IMR-90 (cell line): ENCODE measurements around the gene ME1. TPM values are rescaled to one million over a fixed set of nuclear protein-coding genes. Genes with fewer than 3 reads are reported as not detected.

ENCODE experiments used
- ATAC-seq: fragments of 200-7000 bp; cut with Tn5 transposase; 2 replicates; pipeline ENCODE4 v1.9.1; 2020; ENCODE audit warnings: low read depth, mild to moderate bottlenecking, moderate library complexity
- BruUV-seq: library from RNA; stranded (reverse); fragments of 400-500 nt; replicated peaks from 2 replicates; lab custom pipeline; 2021; lab: Mats Ljungman, UMichigan
- CTCF ChIA-PET: fragments of 300-600 bp; formaldehyde crosslinking; extraction: SDS; loops from one replicate; lab custom pipeline; 2021; ENCODE audit warnings: antibody characterized with exemption; lab: Yijun Ruan, JAX
- POLR2A ChIA-PET: fragments of 300-600 bp; sonication (Branson Sonifier 250); formaldehyde crosslinking; loops from one replicate; lab custom pipeline; 2022; ENCODE audit warnings: antibody characterized with exemption; ENCODE audit not compliant: unreplicated experiment; lab: Charles Lee
- DNase-seq: peaks from one replicate; pipeline ENCODE4 v3.0.0; 2013
- H2AFZ ChIP-seq: replicated peaks from 2 replicates; pipeline ENCODE3; 2013; ENCODE audit warnings: low read length, mild to moderate bottlenecking; ENCODE audit not compliant: poor library complexity
- H2AK5ac ChIP-seq: 2 replicates; pipeline ENCODE4 v1.6.1; 2013; ENCODE audit warnings: low read depth, low read length, inconsistent platforms
- H2AK9ac ChIP-seq: replicated peaks from 2 replicates; pipeline ENCODE3; 2013; ENCODE audit warnings: mild to moderate bottlenecking, low read depth, low read length, moderate library complexity; ENCODE audit not compliant: poor library complexity
- H2BK120ac ChIP-seq: 2 replicates; pipeline ENCODE4 v1.6.1; 2013; ENCODE audit warnings: low read depth, low read length, inconsistent platforms
- H2BK15ac ChIP-seq: 3 replicates; pipeline ENCODE4 v1.6.1; 2013; ENCODE audit warnings: low read depth, low read length, inconsistent platforms
- H2BK20ac ChIP-seq: 2 replicates; pipeline ENCODE4 v1.6.1; 2013; ENCODE audit warnings: low read depth, mild to moderate bottlenecking, inconsistent platforms, low read length, moderate library complexity
- H2BK5ac ChIP-seq: 2 replicates; pipeline ENCODE4 v1.6.1; 2013; ENCODE audit warnings: mild to moderate bottlenecking, low read depth, low read length, inconsistent platforms; ENCODE audit not compliant: poor library complexity, severe bottlenecking
- H3K14ac ChIP-seq: replicated peaks from 2 replicates; pipeline ENCODE4 v1.6.1; 2013; ENCODE audit warnings: low read depth, low read length, inconsistent platforms
- H3K18ac ChIP-seq: 2 replicates; pipeline ENCODE4 v1.6.1; 2013; ENCODE audit warnings: low read depth, low read length, control low read depth
- H3K23ac ChIP-seq: 2 replicates; pipeline ENCODE4 v1.6.1; 2013; ENCODE audit warnings: low read depth, low read length, inconsistent platforms
- H3K27ac ChIP-seq: 2 replicates; pipeline ENCODE4 v1.5.1; 2013; ENCODE audit warnings: mild to moderate bottlenecking, control low read depth, low read length; ENCODE audit not compliant: insufficient read depth
- H3K27me3 ChIP-seq: 2 replicates; pipeline ENCODE4 v1.6.1; 2013; ENCODE audit warnings: low read length; ENCODE audit not compliant: control insufficient read depth, insufficient read depth
- H3K36me3 ChIP-seq: 2 replicates; pipeline ENCODE4 v1.6.1; 2013; ENCODE audit warnings: low read length, mixed read lengths; ENCODE audit not compliant: control insufficient read depth, insufficient read depth
- H3K4ac ChIP-seq: 2 replicates; pipeline ENCODE4 v1.6.1; 2013; ENCODE audit warnings: low read depth, low read length, inconsistent platforms
- H3K4me1 ChIP-seq: 2 replicates; pipeline ENCODE4 v1.6.1; 2013; ENCODE audit warnings: low read length, mixed read lengths; ENCODE audit not compliant: control insufficient read depth, insufficient read depth
- H3K4me2 ChIP-seq: 2 replicates; pipeline ENCODE4 v1.6.1; 2013; ENCODE audit warnings: low read depth, mild to moderate bottlenecking, control low read depth, low read length, moderate library complexity
- H3K4me3 ChIP-seq: 2 replicates; pipeline ENCODE4 v1.5.1; 2013; ENCODE audit warnings: low read depth, mild to moderate bottlenecking, control low read depth, low read length, moderate library complexity; ENCODE audit not compliant: insufficient read depth
- H3K56ac ChIP-seq: 2 replicates; pipeline ENCODE4 v1.6.1; 2013; ENCODE audit warnings: low read length, inconsistent platforms; ENCODE audit not compliant: insufficient read depth; ENCODE audit errors: extremely low read depth
- H3K79me1 ChIP-seq, 2 experiments: 2 replicates each; pipeline ENCODE4 v1.6.1; 2013; ENCODE audit warnings: low read length in 2 of 2, inconsistent platforms in 1 of 2, low read depth in 1 of 2
- H3K9ac ChIP-seq: 2 replicates; pipeline ENCODE4 v1.6.1; 2013; ENCODE audit warnings: low read depth, low read length, control low read depth
- H3K9me1 ChIP-seq: 2 replicates; pipeline ENCODE4 v1.6.1; 2013; ENCODE audit warnings: low read length, inconsistent platforms; ENCODE audit not compliant: insufficient read depth
- H3K9me3 ChIP-seq: 2 replicates; pipeline ENCODE4 v1.6.1; 2013; ENCODE audit warnings: low read length; ENCODE audit not compliant: control insufficient read depth, insufficient read depth
- H4K20me1 ChIP-seq: 2 replicates; pipeline ENCODE4 v1.6.1; 2013; ENCODE audit warnings: low read length, inconsistent platforms; ENCODE audit not compliant: insufficient read depth
- H4K5ac ChIP-seq: 2 replicates; pipeline ENCODE4 v1.6.1; 2013; ENCODE audit warnings: mild to moderate bottlenecking, low read depth, low read length, control low read depth
- H4K8ac ChIP-seq, 2 experiments: 2 replicates each; pipeline ENCODE4 v1.6.1; 2013; ENCODE audit warnings: low read depth in 2 of 2, low read length in 2 of 2, control low read depth in 1 of 2, inconsistent platforms in 1 of 2
- H4K91ac ChIP-seq: 2 replicates; pipeline ENCODE4 v1.6.1; 2013; ENCODE audit warnings: low read depth, low read length, inconsistent platforms; ENCODE audit not compliant: insufficient read depth
- BHLHE40 ChIP-seq: fragments of 150-350 bp; IDR thresholded peaks from 2 replicates; pipeline ENCODE4 v1.6.1; 2016; ENCODE audit warnings: mild to moderate bottlenecking, low read depth, low read length
- CEBPB ChIP-seq: IDR thresholded peaks from 2 replicates; pipeline ENCODE4 v1.6.1; 2012; ENCODE audit warnings: low read depth, low read length, improper control_type of control experiment
- CHD1 ChIP-seq: IDR thresholded peaks from 2 replicates; pipeline ENCODE4 v1.6.1; 2012; ENCODE audit warnings: low read depth, low read length, improper control_type of control experiment
- CTCF ChIP-seq: conservative IDR thresholded peaks from 2 replicates; pipeline ENCODE4 v1.5.1; 2012; ENCODE audit warnings: mild to moderate bottlenecking, low read depth, low read length, improper control_type of control experiment
- ELK1 ChIP-seq: fragments of 150-350 bp; IDR thresholded peaks from 2 replicates; pipeline ENCODE4 v1.6.1; 2016; ENCODE audit warnings: low read depth, mild to moderate bottlenecking, low read length, moderate library complexity, borderline replicate concordance
- FOS ChIP-seq: fragments of 150-350 bp; IDR thresholded peaks from 2 replicates; pipeline ENCODE4 v1.6.1; 2016; ENCODE audit warnings: low read depth, low read length
- MAFK ChIP-seq: IDR thresholded peaks from 2 replicates; pipeline ENCODE4 v1.6.1; 2012; ENCODE audit warnings: low read depth, low read length, improper control_type of control experiment
- MAZ ChIP-seq: IDR thresholded peaks from 2 replicates; pipeline ENCODE4 v1.6.1; 2012; ENCODE audit warnings: low read depth, mild to moderate bottlenecking, low read length, improper control_type of control experiment, moderate library complexity, borderline replicate concordance
- MXI1 ChIP-seq: IDR thresholded peaks from 2 replicates; pipeline ENCODE4 v1.6.1; 2012; ENCODE audit warnings: low read depth, mild to moderate bottlenecking, low read length, moderate library complexity, borderline replicate concordance
- NFE2L2 ChIP-seq: fragments of 150-350 bp; IDR thresholded peaks from 2 replicates; pipeline ENCODE4 v1.6.1; 2016; ENCODE audit warnings: low read depth, mild to moderate bottlenecking, low read length
- POLR2A ChIP-seq: IDR thresholded peaks from 2 replicates; pipeline ENCODE4 v1.6.1; 2012; ENCODE audit warnings: mild to moderate bottlenecking, low read depth, low read length
- RAD21 ChIP-seq: IDR thresholded peaks from 2 replicates; pipeline ENCODE4 v1.6.1; 2012; ENCODE audit warnings: low read length, improper control_type of control experiment
- RCOR1 ChIP-seq: IDR thresholded peaks from 2 replicates; pipeline ENCODE4 v1.6.1; 2012; ENCODE audit warnings: mild to moderate bottlenecking, low read length, improper control_type of control experiment; ENCODE audit not compliant: insufficient replicate concordance
- RFX5 ChIP-seq: IDR thresholded peaks from 2 replicates; pipeline ENCODE4 v1.8.0; 2012; ENCODE audit warnings: low read depth, mild to moderate bottlenecking, low read length, moderate library complexity
- SMC3 ChIP-seq: fragments of 150-350 bp; IDR thresholded peaks from 2 replicates; pipeline ENCODE4 v1.6.1; 2016; ENCODE audit warnings: low read depth, mild to moderate bottlenecking, antibody characterized with exemption, low read length, moderate library complexity
- USF2 ChIP-seq: fragments of 150-350 bp; IDR thresholded peaks from 2 replicates; pipeline ENCODE4 v1.6.1; 2017; ENCODE audit warnings: mild to moderate bottlenecking, antibody characterized with exemption, low read length, low read depth
- WGBS, 2 experiments: methylation state at CpG; one replicate each; pipeline versions ENCODE4 v1.1.5 to v1.1.7; 2013; ENCODE audit warnings: missing lambda C conversion rate in 2 of 2; ENCODE audit not compliant: insufficient read length in 1 of 2; ENCODE audit errors: extremely low coverage in 2 of 2; 5-methylcytosine and 5-hydroxymethylcytosine counted together
- dilution Hi-C: fragments of 300-500 bp; cut with HindIII; formaldehyde crosslinking; loops from one replicate; pipeline ENCODE4 v1.14.3; 2018; ENCODE audit warnings: low sequenced_read_pairs; ENCODE audit not compliant: unreplicated experiment
- in situ Hi-C: fragments of 300-500 bp; cut with MboI; formaldehyde crosslinking; loops from 3 replicates; pipeline ENCODE4 v1.14.3; 2019; ENCODE audit warnings: low sequenced_read_pairs, inconsistent platforms, mixed read lengths
- intact Hi-C: fragments of 100-400 bp; cut with micrococcal nuclease; formaldehyde crosslinking; loops from 2 replicates; pipeline ENCODE4 v1.10.0; 2022
- polyA plus RNA-seq, 3 experiments: library from polyadenylated mRNA; depleted of rRNA; stranded (reverse); fragments of >200 nt; gene quantifications; 2 replicates each; pipeline ENCODE4 v1.2.3, GENCODE V29; 2012; ENCODE audit warnings: low replicate concordance in 1 of 3
- total RNA-seq: library from RNA; depleted of rRNA; stranded (reverse); fragments of >200 nt; gene quantifications from 2 replicates; pipeline ENCODE4 v1.2.3, GENCODE V29; 2012

The ME1 gene
- total and polyA plus RNA-seq, 2 of the 4 experiments (the other 2 are of a cell fraction), result 21.5 to 24.4 TPM

GRCh38 chr6:83424392-83425018 lies 6.3 kb downstream of the ME1 start:
- Histone ChIP-seq H3K23ac (no peak overlapping the region), H3K4ac (no peak overlapping the region), H3K9ac (no peak overlapping the region), H3K56ac (no peak overlapping the region), H2BK20ac (no peak overlapping the region), H2AK9ac (no peak overlapping the region), H3K9me3 (no peaks in the 10 kb centered on the region), H3K4me3 (no peak overlapping the region), H2BK5ac (no peak overlapping the region), H2BK15ac (no peak overlapping the region), H4K91ac (no peak overlapping the region), H2AK5ac (no peak overlapping the region), H3K79me1 (peaks cover 10 to 35% of the 10 kb centered on the region in 2 experiments), H3K18ac (no peak overlapping the region), H4K20me1 (no peaks in the 10 kb centered on the region; the same call in 1 of the 2 replicates), H3K9me1 (peaks cover 7% of the 10 kb centered on the region), H4K5ac (no peak overlapping the region), H3K14ac (no peak overlapping the region), H3K36me3 (peaks cover 5% of the 10 kb centered on the region), H3K4me2 (no peak overlapping the region), H3K27me3 (no peaks in the 10 kb centered on the region), H2AFZ (no peak overlapping the region), H3K27ac (no peak overlapping the region), H3K4me1 (peaks cover 2% of the 10 kb centered on the region), H4K8ac (no peak overlapping the region), H2BK120ac (no peak overlapping the region)
- intact Hi-C loops (no loop called here), in situ Hi-C loops (no loop called here), dilution Hi-C loops (no loop called here)
- ChIA-PET POLR2A (no interaction called here), CTCF (interaction anchor here (0.6 to 1.3 kb wide), 2 partner anchors 357 to 1134 kb away, joined by 3 read pairs; partner anchors contain the start of gene DOP1A)
- TF ChIP-seq RCOR1, result no peak
- TF ChIP-seq FOS, result no peak
- no peak for TF ChIP-seq POLR2A
- no peak for TF ChIP-seq SMC3
- no peak for TF ChIP-seq MAFK
- TF ChIP-seq CTCF, result no peak
- no peak for TF ChIP-seq NFE2L2
- no peak for TF ChIP-seq CHD1
- TF ChIP-seq RAD21, result no peak
- no peak for TF ChIP-seq RFX5
- TF ChIP-seq ELK1, result no peak
- no peak for TF ChIP-seq MAZ
- no peak for TF ChIP-seq BHLHE40
- no peak for TF ChIP-seq MXI1
- no peak for TF ChIP-seq CEBPB
- TF ChIP-seq USF2, result no peak
- DNase-seq (no peak), ATAC-seq (no peak)
- no TSS peak for BruUV-seq
- no CpG with 5 or more reads among the region's 1 CpG for WGBS, 2 experiments
